Right lobe of liver (tissue), 6 donors: ENCODE data around the gene DNAH17. TPM values are rescaled to one million over a fixed set of nuclear protein-coding genes. Genes with fewer than 3 reads are reported as not detected.
A peak's percentile ranks its signal among the peaks of the same experiment; 100 is the strongest.

ENCODE experiments used
- ATAC-seq, 4 donors: fragments of 200-7000 bp; cut with Tn5 transposase; one replicate each; pipeline ENCODE4 v1.9.1; 2020; ENCODE audit warnings: mild to moderate bottlenecking in 4 of 4, moderate library complexity in 4 of 4
- DNase-seq, 3 donors: peaks; one replicate each; pipeline ENCODE4 v3.0.0-alpha.2; 2020
- H3K27ac ChIP-seq, 3 donors: fragments of 200-600 bp; one replicate each; pipeline ENCODE4 v1.8.0; 2022
- H3K27me3 ChIP-seq, 2 donors: fragments of 200-600 bp; one replicate each; pipeline ENCODE4 v1.8.0; 2022
- H3K36me3 ChIP-seq, 4 donors: fragments of 200-600 bp; sonication (generic) in 1 of 4; one replicate each; pipeline versions ENCODE4 v1.5.1 to v1.8.0; 2017 to 2022; ENCODE audit warnings: control low read depth in 1 of 4
- H3K4me1 ChIP-seq, 4 donors: fragments of 200-600 bp; sonication (generic) in 1 of 4; one replicate each; pipeline versions ENCODE4 v1.5.1 to v1.8.0; 2017 to 2022; ENCODE audit warnings: control low read depth in 1 of 4
- H3K4me3 ChIP-seq, 3 donors: fragments of 200-600 bp; one replicate each; pipeline ENCODE4 v1.8.0; 2022
- H3K9me3 ChIP-seq, 4 donors: fragments of 200-600 bp; sonication (generic) in 1 of 4; one replicate each; pipeline versions ENCODE4 v1.5.1 to v1.8.0; 2017 to 2022; ENCODE audit warnings: control low read depth in 1 of 4
- CTCF ChIP-seq, 4 donors: fragments of 200-600 bp in 3 of 4; fragments of 450-650 bp in 1 of 4; IDR thresholded peaks; one replicate each; pipeline versions ENCODE4 v1.5.1 to v1.8.0; 2016 to 2022; ENCODE audit warnings: antibody characterized with exemption in 4 of 4, mild to moderate bottlenecking in 2 of 4
- POLR2A ChIP-seq: fragments of 450-650 bp; IDR thresholded peaks from one replicate; pipeline ENCODE4 v1.6.1; 2017; ENCODE audit warnings: antibody characterized with exemption, mild to moderate bottlenecking
- WGBS: methylation state at CpG from one replicate; pipeline ENCODE4 v1.1.6; 2018; ENCODE audit warnings: low coverage, low lambda C conversion rate; ENCODE audit not compliant: insufficient coverage; ENCODE audit errors: missing lambda C conversion rate; 5-methylcytosine and 5-hydroxymethylcytosine counted together
- intact Hi-C, 2 donors: fragments of 100-400 bp; cut with DNase I; formaldehyde crosslinking; loops; one replicate each; pipeline versions ENCODE4 v1.11.2 to v1.14.1; 2022
- total RNA-seq, 6 experiments: library from RNA; depleted of rRNA in 2 of 6; stranded (reverse); fragments of >200 nt in 2 of 6; fragmentation: NEBNext Ultra II Directional in 3 of 6; extraction: Animal tissue kit (Norgen Biotek cat#: 25700) in 3 of 6; gene quantifications; one replicate each; pipeline versions ENCODE4 v1.1.0 to v1.2.4, GENCODE V29; 2016 to 2023
- donor health status: DM: no; HTN: yes; CAD: no.
- donor health status: DM: no; HTN: no; CAD: no.
- donor health status: DM: no; HTN: no; CAD: no.
- donor health status: DM: no; HTN: yes; CAD: no.
- donor health status: DM: no; HTN: yes; CAD: no.

DNAH17 gene
- total RNA-seq, 6 experiments from 2014 or later = 0.04 TPM; not detected in 5

- Histone ChIP-seq H3K36me3 (peaks cover 0 to 8% (median 0%) of the 10 kb centered on the region in 4 donors), H3K27me3 (no peaks in the 10 kb centered on the region), H3K27ac (no peak overlapping the region), H3K4me1 (peaks cover 0 to 19% (median 9%) of the 10 kb centered on the region in 4 donors), H3K4me3 (no peak overlapping the region), H3K9me3 (no peaks in the 10 kb centered on the region)
- no peak for DNase-seq
- 92% methylated on average over 6 of the region's 6 CpGs for WGBS
- no peak for TF ChIP-seq CTCF (IDR thresholded peaks at IDR 0.05)
- TF ChIP-seq POLR2A = no peak
- intact Hi-C loops = no loop called here
- ATAC-seq = no peak
Observed at GRCh38 chr17:78392295-78392694, 184.9 kb downstream of the DNAH17 start.

GRCh38 chr17:78391843-78392242 is 185.4 kb downstream of the DNAH17 start:
- ATAC-seq (no peak), DNase-seq (no peak)
- intact Hi-C loops = no loop called here
- TF ChIP-seq CTCF (IDR thresholded peaks at IDR 0.05) (no peak), POLR2A (no peak)
- Histone ChIP-seq H3K27ac (peak overlapping the region in 1 of 3 donors; percentile 44), H3K4me3 (no peak overlapping the region), H3K27me3 (no peaks in the 10 kb centered on the region), H3K9me3 (no peaks in the 10 kb centered on the region), H3K36me3 (peaks cover 0 to 8% (median 0%) of the 10 kb centered on the region in 4 donors), H3K4me1 (peaks cover 0 to 15% (median 7%) of the 10 kb centered on the region in 4 donors)
- 82% methylated on average over 4 of the region's 4 CpGs for WGBS

- H3K27ac ChIP-seq = peak overlapping the region in 1 of 3 donors; percentile 44
- no peak for ATAC-seq
- H3K4me1 ChIP-seq = peaks cover 0 to 9% (median under 1%) of the 10 kb centered on the region in 4 donors
- H3K9me3 ChIP-seq = no peaks in the 10 kb centered on the region
- no peak for DNase-seq
- TF ChIP-seq CTCF (IDR thresholded peaks at IDR 0.05) (no peak), POLR2A (no peak)
- 96% methylated on average over 10 of the region's 11 CpGs for WGBS
- no peak overlapping the region for H3K4me3 ChIP-seq
- H3K27me3 ChIP-seq = no peaks in the 10 kb centered on the region
- peaks cover 0 to 8% (median 0%) of the 10 kb centered on the region in 4 donors for H3K36me3 ChIP-seq
- intact Hi-C loops = no loop called here
Observed at GRCh38 chr17:78391051-78391431, 186.2 kb downstream of the DNAH17 start.

GRCh38 chr17:78390241-78391050 is 186.8 kb downstream of the DNAH17 start:
- ATAC-seq = peak in 3 of 4 donors; percentile 11 to 47 (median 44)
- DNase-seq = peak in 1 of 3 donors; percentile 41
- Histone ChIP-seq H3K9me3 (no peaks in the 10 kb centered on the region), H3K4me1 (peaks cover 0 to 5% (median 1%) of the 10 kb centered on the region in 4 donors), H3K27ac (peak overlapping the region in 1 of 3 donors; percentile 44), H3K36me3 (peaks cover 0 to 8% (median 0%) of the 10 kb centered on the region in 4 donors), H3K27me3 (no peaks in the 10 kb centered on the region), H3K4me3 (no peak overlapping the region)
- intact Hi-C loops = no loop called here
- 59% methylated on average over 12 of the region's 15 CpGs for WGBS
- no peak for TF ChIP-seq CTCF (IDR thresholded peaks at IDR 0.05)
- no peak for TF ChIP-seq POLR2A
